Fibroblast of villous mesenchyme (primary cell): ENCODE data around the gene ADH1B. TPM values are rescaled to one million over a fixed set of nuclear protein-coding genes. Genes with fewer than 3 reads are reported as not detected.
"Not testable (repeated sequence)": the region's sequence is repeated elsewhere in the genome, so short reads cannot be mapped to it uniquely, and the experiment has no call there.

Experiments used
- DNase-seq: peaks from one replicate; pipeline ENCODE4 v3.0.0-alpha.2; 2010; ENCODE audit warnings: low read depth
- H3K4me3 ChIP-seq: 2 replicates; pipeline ENCODE4 v1.5.1; 2011; ENCODE audit warnings: low read depth, mild to moderate bottlenecking, low read length
- CTCF ChIP-seq: IDR thresholded peaks from 2 replicates; pipeline ENCODE4 v1.5.1; 2012; ENCODE audit warnings: low read depth, mild to moderate bottlenecking, low read length; ENCODE audit not compliant: insufficient read depth
- total RNA-seq: library from RNA; depleted of rRNA; stranded (reverse); fragments of >200 nt; gene quantifications from 2 replicates; pipeline ENCODE4 v1.2.3, GENCODE V29; 2012

ADH1B gene
- total RNA-seq, 1 donor = 0.43 TPM

DNA sequence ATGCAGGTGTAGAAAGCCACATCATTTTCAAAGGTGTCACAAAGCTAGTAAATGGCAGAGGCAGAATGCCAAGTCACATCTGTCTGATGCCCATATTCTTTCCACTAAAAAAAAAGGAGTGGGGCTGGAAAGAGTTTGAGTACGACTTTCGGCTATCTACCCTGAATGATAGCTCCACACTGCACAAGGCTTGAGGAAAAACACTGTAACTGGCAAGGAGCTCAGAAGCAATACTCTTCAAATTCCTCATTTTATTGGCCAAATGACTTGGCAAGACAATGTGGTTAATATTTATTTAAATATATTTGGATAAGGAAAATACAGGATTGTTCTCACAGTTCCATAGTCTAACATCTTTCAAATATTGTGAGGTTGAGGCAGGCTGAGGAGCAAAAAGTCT lies 36.7 kb upstream of the ADH1B start:
- H3K4me3 ChIP-seq = no peak overlapping the region
- no peak for TF ChIP-seq CTCF
- no peak for DNase-seq

DNA sequence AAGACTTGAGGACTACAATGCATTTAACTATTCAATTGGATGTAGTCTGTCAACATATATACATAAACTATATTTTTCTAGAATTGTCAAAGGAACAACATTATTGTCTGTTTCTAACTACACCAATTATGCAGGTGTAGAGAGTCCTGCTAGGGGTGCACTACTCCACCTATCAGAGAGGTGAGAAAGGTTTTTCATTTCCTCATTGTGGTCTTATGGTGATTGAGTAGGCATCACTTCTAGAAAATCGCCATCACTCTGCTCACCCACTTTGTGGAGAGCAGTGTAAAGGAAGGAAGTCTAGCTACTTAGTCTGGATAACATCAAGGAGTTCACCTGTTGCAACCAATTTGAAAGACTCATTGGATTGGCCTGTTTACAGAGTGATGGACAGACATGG lies 35.8 kb upstream of the ADH1B start:
- no peak for DNase-seq
- TF ChIP-seq CTCF = no peak
- H3K4me3 ChIP-seq = no peak overlapping the region

- DNase-seq, H3K4me3 ChIP-seq: not testable (repeated sequence)
Observed at GRCh38 chr4:99356149-99356548, 34.9 kb upstream of the ADH1B start.

GRCh38 chr4:99352602-99353537 lies 31.7 kb upstream of the ADH1B start, which contains the start of gene ADH1C:
Gene ADH1C (minus strand): TSS chr4:99352746. CDS start chr4:99352675, 71 bp downstream.
- no peak within 1 kb of the TSS for H3K4me3 ChIP-seq
- peak; percentile 3 for DNase-seq
- TF ChIP-seq CTCF = no peak

GRCh38 chr4:99351487-99351886 lies 30.3 kb upstream of the ADH1B start:
- TF ChIP-seq CTCF = no peak
- H3K4me3 ChIP-seq = no peak overlapping the region
- DNase-seq = no peak

DNA sequence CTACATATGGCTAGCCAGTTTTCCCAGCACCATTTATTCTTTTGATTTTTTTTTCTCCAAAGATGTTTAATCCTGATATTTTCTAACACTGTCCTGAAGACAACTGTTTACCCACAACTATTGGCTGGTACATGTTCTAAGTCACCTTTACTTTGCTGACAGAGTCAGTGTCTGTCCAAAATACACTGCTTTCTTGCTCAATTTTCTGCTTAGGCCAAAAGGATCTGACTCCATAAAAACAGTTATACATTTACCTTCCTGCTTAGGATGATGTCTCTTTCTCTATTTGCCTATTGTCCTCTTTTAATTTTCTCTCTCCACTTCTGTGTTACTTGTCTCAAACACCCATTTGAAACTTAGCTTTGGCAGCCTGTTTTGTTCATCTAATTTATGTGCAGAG lies 28.1 kb upstream of the ADH1B start:
- no peak for TF ChIP-seq CTCF
- no peak for DNase-seq
- H3K4me3 ChIP-seq = no peak overlapping the region

DNA sequence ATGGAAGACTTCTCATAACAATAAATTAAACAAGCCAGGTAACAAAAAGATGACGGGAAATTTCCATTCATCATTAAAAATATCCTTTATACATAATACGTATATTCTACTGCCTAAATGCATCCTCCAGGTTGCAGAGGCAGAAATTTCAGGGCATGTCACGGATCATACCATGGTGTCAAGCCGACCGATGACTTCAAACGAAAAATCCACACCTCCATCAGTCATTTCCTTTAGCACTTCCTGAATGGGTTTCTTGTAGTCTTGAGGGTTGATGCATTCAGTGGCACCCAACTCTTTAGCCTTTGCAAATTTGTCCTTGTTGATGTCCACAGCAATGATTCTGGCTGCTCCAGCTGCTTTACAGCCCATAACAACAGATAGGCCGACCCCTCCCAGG lies 21.4 kb upstream of the ADH1B start:
- not testable (repeated sequence) for DNase-seq, H3K4me3 ChIP-seq

GRCh38 chr4:99341426-99341825 lies 20.2 kb upstream of the ADH1B start:
- H3K4me3 ChIP-seq = no peak overlapping the region
- no peak for DNase-seq
- no peak for TF ChIP-seq CTCF
